Suprapubic skin (tissue), 4 donors: Measurements from ENCODE around the gene ATG4C. TPM values are rescaled to one million over a fixed set of nuclear protein-coding genes. Genes with fewer than 3 reads are reported as not detected.
"Not testable (repeated sequence)": the region's sequence is repeated elsewhere in the genome, so short reads cannot be mapped to it uniquely, and the experiment has no call there.

ENCODE experiments used
- DNase-seq, 2 donors: peaks; one replicate each; pipeline ENCODE4 v3.0.0-alpha.2; 2019; ENCODE audit warnings: low spot score in 2 of 2
- H3K27ac ChIP-seq: fragments of 200-600 bp; sonication (generic); one replicate; pipeline ENCODE4 v1.5.1; 2019
- H3K27me3 ChIP-seq: fragments of 200-600 bp; sonication (generic); one replicate; pipeline ENCODE4 v1.5.1; 2019
- H3K36me3 ChIP-seq: fragments of 200-600 bp; sonication (generic); one replicate; pipeline ENCODE4 v1.5.1; 2019
- H3K4me1 ChIP-seq: fragments of 200-600 bp; sonication (generic); one replicate; pipeline ENCODE4 v1.5.1; 2019
- H3K4me3 ChIP-seq: fragments of 200-600 bp; sonication (generic); one replicate; pipeline ENCODE4 v1.5.1; 2019; ENCODE audit warnings: mild to moderate bottlenecking
- H3K9me3 ChIP-seq: fragments of 200-600 bp; sonication (generic); one replicate; pipeline ENCODE4 v1.5.1; 2019
- EP300 ChIP-seq: sonication (generic); formaldehyde crosslinking; IDR thresholded peaks from one replicate; pipeline ENCODE4 v1.6.1; 2017; ENCODE audit warnings: antibody characterized with exemption
- POLR2A ChIP-seq, 2 donors: fragments of 450-650 bp; IDR thresholded peaks; one replicate each; pipeline ENCODE4 v1.6.1; 2017; ENCODE audit warnings: antibody characterized with exemption in 2 of 2, mild to moderate bottlenecking in 2 of 2, moderate library complexity in 2 of 2
- POLR2AphosphoS5 ChIP-seq, 3 donors: sonication (generic); formaldehyde crosslinking; IDR thresholded peaks; one replicate each; pipeline ENCODE4 v1.6.1; 2017; ENCODE audit warnings: antibody characterized with exemption in 3 of 3
- WGBS: methylation state at CpG from one replicate; pipeline ENCODE4 v1.1.5; 2018; 5-methylcytosine and 5-hydroxymethylcytosine counted together
- total RNA-seq, 4 donors: library from RNA; depleted of rRNA; stranded (reverse); fragments of >200 nt; gene quantifications; one replicate each; pipeline ENCODE4 v1.1.0, GENCODE V29; 2016
- TF ChIP-seq, protein P1 (sequence below), 2 donors: fragments of 200-600 bp in 1 of 2; fragments of 450-650 bp in 1 of 2; sonication (generic) in 1 of 2; IDR thresholded peaks; one replicate each; pipeline ENCODE4 v1.5.1; 2016 to 2019; ENCODE audit warnings: antibody characterized with exemption in 2 of 2, mild to moderate bottlenecking in 1 of 2, moderate library complexity in 1 of 2

ATG4C gene
- total RNA-seq, 4 donors from 2014 or later: 4.4 to 8.7 (median 5.4) TPM

DNA sequence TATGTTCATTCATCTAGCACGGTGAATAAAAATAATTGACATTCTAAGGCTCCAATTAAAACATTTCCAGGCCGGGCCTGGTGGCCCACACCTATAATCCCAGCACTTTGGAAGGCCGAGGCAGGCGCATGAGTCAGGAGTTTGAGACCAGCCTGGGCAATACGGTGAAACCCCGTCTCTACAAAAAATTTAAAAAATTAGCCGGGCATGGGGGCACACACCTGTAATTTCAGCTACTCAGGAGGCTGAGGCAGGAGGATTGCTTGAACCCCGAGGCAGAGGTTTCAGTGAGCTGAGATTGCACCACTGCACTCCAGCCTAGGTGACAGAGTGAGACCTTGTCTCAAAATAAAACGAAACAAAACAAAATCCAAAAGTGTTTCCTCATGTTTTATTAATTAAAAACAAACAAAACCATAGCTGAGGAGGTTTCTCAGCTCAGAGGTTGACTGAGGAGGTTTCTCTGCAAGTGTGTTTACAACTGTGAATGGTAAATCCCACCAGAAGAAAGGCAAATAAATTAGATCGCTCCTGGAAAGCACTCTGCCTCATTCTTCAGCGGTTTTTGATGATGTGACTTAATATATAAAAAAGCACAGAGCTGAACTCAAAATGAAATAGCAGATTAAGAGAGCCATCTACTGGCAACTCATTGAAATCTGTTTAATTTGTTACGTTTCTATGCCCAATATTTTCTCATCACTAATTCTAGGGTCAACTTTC lies 37.7 kb upstream of the ATG4C start:
- WGBS: 52% methylated on average over 12 of the region's 12 CpGs
- H3K4me1 ChIP-seq: peaks cover 2% of the 10 kb centered on the region
- H3K4me3 ChIP-seq: peak overlapping the region; percentile 18
- no peak for TF ChIP-seq POLR2A (IDR thresholded peaks at IDR 0.05)
- TF ChIP-seq, protein P1, sequence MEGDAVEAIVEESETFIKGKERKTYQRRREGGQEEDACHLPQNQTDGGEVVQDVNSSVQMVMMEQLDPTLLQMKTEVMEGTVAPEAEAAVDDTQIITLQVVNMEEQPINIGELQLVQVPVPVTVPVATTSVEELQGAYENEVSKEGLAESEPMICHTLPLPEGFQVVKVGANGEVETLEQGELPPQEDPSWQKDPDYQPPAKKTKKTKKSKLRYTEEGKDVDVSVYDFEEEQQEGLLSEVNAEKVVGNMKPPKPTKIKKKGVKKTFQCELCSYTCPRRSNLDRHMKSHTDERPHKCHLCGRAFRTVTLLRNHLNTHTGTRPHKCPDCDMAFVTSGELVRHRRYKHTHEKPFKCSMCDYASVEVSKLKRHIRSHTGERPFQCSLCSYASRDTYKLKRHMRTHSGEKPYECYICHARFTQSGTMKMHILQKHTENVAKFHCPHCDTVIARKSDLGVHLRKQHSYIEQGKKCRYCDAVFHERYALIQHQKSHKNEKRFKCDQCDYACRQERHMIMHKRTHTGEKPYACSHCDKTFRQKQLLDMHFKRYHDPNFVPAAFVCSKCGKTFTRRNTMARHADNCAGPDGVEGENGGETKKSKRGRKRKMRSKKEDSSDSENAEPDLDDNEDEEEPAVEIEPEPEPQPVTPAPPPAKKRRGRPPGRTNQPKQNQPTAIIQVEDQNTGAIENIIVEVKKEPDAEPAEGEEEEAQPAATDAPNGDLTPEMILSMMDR (IDR thresholded peaks at IDR 0.05): peak; percentile 21 to 40
- no peak for TF ChIP-seq EP300
- no peak for TF ChIP-seq POLR2AphosphoS5 (IDR thresholded peaks at IDR 0.05)
- H3K27ac ChIP-seq: no peak overlapping the region
- H3K9me3 ChIP-seq: no peaks in the 10 kb centered on the region
- H3K27me3 ChIP-seq: no peaks in the 10 kb centered on the region
- DNase-seq: no peak
- no peaks in the 10 kb centered on the region for H3K36me3 ChIP-seq

DNA sequence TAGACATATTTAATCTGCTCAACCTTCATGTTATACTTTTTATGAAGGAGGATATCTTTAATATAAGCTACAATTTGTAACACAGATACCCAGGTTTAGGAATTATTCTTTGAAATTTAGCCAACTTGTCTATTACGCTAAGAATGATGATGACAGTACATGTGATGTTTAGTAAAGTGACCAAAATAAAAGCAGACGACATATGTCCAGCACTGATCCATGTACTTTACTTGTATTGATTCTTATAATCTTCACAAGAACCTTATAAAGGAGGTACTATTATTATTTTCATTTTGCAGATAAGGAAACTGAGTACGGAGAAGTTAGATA lies 37.2 kb upstream of the ATG4C start:
- no peak for DNase-seq
- Histone ChIP-seq H3K9me3 (no peaks in the 10 kb centered on the region), H3K36me3 (no peaks in the 10 kb centered on the region), H3K4me1 (peaks cover 2% of the 10 kb centered on the region), H3K4me3 (no peak overlapping the region), H3K27me3 (no peaks in the 10 kb centered on the region), H3K27ac (no peak overlapping the region)
- WGBS: 54% methylated on average over 3 of the region's 3 CpGs
- TF ChIP-seq, protein P1 (IDR thresholded peaks at IDR 0.05): no peak
- TF ChIP-seq POLR2AphosphoS5 (IDR thresholded peaks at IDR 0.05): no peak
- no peak for TF ChIP-seq POLR2A (IDR thresholded peaks at IDR 0.05)
- TF ChIP-seq EP300: no peak

DNA sequence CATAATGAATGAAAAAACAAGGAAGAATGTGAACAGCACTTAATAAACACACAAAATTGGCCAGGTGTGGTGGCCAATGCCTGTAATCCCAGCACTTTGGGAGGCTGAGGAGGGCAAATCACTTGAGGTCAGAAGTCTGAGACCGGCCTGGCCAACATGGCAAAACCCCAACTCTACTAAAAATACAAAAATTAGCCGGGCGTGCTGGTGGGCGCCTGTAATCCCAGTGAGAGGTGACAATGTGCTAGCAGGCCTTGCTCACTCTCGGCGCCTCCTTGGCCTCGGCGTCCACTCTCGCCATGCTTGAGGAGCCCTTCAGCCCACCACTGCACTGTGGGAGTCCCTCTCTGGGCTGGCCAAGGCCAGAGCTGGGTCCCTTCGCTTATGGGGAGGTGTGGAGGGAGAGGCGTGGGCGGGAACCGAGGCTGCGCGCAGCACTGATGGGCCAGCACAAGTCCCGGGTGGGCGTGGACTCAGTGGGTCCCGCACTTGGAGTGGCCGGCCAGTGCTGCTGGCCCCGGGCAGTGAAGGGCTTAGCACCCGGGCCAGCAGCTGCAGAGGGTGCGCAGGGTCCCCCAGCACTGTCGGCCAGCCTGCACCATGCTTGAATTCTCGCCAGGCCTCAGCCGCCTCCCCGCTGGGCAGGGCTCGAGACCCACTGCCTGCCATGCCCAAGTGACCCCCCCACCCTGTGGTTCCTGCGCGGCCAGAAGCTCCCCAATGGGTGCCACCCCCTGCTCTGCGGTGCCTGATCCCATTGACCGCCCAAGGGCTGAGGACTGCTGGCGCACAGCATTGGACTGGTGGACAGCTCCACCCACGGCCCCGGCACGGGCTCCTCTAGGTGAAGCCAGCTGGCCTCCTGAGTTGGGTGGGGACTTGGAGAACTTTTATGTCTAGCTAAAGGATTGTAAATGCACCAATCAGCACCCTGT lies 30.6 kb upstream of the ATG4C start:
- no peak overlapping the region for H3K27ac ChIP-seq
- no peak for DNase-seq
- H3K36me3 ChIP-seq: no peaks in the 10 kb centered on the region
- no peaks in the 10 kb centered on the region for H3K27me3 ChIP-seq
- no peak overlapping the region for H3K4me3 ChIP-seq
- no peaks in the 10 kb centered on the region for H3K4me1 ChIP-seq
- no peaks in the 10 kb centered on the region for H3K9me3 ChIP-seq
- 97% methylated on average over 19 of the region's 35 CpGs for WGBS
- TF ChIP-seq EP300: no peak

DNA sequence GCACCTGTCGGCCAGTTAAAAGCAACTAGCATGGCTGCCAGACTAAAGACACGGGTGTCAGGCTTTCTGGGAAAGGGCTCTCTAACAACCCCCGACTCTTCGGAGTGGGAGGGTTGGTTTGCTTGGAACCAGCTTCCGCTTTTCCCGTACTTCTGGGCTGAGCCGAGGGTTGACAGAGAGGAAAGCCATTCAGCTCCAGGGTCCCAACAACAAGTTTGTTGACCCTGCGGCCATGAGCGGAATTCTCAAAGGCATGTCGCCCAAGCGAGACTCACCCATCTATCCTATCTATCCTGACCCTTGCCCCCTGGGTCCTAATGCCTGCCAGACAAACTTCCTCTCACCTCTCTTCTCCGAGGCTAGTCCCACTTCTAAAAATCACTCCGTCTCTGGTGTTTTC lies 29.0 kb upstream of the ATG4C start:
- WGBS: 93% methylated on average over 13 of the region's 13 CpGs
- DNase-seq, H3K4me1 ChIP-seq, H3K9me3 ChIP-seq, H3K4me3 ChIP-seq, H3K36me3 ChIP-seq, H3K27ac ChIP-seq, H3K27me3 ChIP-seq: not testable (repeated sequence)

DNA sequence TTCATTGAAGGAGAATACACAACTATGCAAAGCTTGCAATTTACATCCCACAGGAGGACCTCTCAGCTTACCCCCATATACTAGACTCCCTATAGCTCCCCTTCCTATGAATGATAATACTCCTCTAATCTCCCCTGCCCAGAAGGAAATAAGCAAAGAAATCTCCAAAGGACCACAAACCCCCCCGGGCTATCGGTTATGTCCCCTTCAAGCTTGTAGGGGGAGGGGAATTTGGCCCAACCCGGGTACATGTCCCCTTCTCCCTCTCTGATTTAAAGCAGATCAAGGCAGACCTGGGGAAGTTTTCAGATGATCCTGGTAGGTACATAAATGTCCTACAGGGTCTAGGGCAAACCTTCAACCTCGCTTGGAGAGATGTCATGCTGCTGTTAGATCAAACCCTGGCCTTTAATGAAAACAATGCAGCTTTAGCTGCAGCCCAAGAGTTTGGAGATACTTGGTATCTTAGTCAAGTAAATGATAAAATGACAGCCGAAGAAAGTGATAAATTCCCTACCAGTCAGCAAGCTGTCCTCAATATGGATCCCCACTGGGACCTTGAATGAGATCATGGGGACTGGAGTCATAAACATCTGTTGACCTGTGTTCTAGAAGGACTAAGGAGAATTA lies 27.6 kb upstream of the ATG4C start:
- not testable (repeated sequence) for H3K36me3 ChIP-seq, H3K27me3 ChIP-seq, DNase-seq, H3K27ac ChIP-seq, H3K4me1 ChIP-seq, H3K4me3 ChIP-seq, H3K9me3 ChIP-seq
- WGBS: 82% methylated on average over 5 of the region's 5 CpGs

DNA sequence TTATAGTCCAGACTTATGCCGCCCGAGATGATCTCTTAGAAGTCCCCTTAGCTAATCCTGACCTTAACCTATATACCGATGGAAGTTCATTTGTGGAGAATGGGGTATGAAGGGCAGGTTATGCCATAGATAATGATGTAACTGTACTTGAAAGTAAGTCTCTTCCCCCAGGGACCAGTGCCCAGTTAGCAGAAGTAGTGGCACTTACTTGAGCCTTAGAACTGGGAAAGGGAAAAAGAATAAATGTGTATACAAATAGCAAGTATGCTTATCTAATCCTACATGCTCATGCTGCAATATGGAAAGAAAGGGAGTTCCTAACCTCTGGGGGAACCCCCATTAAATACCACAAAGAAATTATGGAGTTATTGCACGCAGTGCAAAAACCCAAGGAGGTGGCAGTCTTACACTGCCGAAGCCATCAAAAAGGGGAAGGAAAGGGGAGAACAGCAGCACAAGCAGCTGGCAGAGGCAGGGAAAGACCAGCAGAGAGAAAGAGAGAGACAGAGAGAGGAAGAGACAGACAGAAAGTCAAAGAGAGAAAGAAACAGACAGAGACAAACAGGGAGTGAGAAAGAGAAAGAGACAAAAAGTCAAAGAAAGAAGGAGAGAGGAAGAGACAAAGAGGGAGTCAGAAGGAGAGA lies 24.6 kb upstream of the ATG4C start:
- H3K4me1 ChIP-seq, H3K36me3 ChIP-seq, H3K9me3 ChIP-seq, DNase-seq, H3K27ac ChIP-seq, H3K4me3 ChIP-seq, H3K27me3 ChIP-seq: not testable (repeated sequence)
- WGBS: 85% methylated on average over 5 of the region's 5 CpGs

DNA sequence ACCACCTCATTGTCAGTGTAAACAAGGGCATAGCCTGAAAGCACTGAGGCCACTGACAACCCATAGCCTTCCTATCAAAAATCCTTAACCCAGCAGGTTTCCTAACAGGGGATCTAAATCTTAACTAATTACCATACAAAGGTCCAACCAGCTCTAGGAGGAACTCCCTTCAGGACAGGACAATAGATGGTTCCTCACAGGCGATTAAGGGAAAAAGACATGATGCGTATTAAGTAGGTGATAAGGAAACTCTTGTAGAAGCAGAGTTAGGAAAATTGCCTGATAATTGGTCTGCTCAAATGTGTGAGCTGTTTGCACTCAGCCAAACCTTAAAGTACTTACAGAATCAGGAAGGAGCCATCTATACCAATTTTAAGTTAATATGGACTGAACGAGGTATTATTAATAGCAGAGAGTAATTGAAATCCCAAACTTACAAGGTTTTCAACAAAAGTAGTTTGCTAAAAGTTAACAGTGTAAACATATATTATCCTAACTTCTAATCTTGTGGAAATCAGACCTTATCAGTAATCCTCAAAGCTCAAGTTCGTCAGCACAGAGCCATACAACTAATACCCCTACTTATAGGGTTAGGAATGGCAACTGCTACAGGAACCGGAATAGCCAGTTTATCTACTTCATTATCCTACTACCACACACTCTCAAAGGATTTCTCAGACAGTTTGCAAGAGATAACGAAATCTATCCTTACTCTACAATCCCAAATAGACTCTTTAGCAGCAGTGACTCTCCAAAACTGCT lies 23.7 kb upstream of the ATG4C start:
- H3K9me3 ChIP-seq, H3K4me1 ChIP-seq, H3K4me3 ChIP-seq, H3K27ac ChIP-seq, H3K36me3 ChIP-seq, DNase-seq, H3K27me3 ChIP-seq: not testable (repeated sequence)
- WGBS: 66% methylated on average over 6 of the region's 6 CpGs

DNA sequence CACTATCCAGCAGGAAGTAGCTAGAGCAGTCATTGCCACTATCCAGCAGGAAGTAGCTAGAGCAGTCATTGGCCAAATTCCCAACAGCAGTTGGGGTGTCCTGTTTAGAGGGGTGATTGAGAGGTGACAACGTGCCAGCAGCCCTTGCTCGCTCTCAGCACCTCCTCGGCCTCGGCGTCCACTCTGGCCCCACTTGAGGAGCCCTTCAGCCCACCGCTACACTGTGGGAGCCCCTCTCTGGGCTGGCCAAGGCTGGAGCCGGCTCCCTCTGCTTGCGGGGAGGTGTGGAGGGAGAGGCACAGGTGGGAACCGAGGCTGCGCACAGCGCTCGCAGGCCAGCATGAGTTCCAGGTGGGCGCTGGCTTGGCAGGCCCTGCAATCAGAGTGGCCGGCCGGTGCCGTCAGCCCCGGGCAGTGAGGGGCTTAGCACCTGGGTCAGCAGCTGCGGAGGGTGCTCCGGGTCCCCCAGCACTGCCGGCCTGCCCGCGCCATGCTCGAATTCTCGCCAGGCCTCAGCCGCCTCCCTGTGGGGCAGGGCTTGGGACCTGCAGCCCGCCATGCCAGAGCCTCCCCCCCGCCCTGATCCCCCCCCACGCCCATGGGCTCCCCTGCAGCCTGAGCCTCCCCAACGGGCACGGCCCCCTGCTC lies 22.6 kb upstream of the ATG4C start:
- not testable (repeated sequence) for H3K9me3 ChIP-seq, H3K27ac ChIP-seq, DNase-seq, H3K4me1 ChIP-seq, H3K27me3 ChIP-seq, H3K36me3 ChIP-seq, H3K4me3 ChIP-seq
- WGBS: 100% methylated on average over 5 of the region's 30 CpGs

DNA sequence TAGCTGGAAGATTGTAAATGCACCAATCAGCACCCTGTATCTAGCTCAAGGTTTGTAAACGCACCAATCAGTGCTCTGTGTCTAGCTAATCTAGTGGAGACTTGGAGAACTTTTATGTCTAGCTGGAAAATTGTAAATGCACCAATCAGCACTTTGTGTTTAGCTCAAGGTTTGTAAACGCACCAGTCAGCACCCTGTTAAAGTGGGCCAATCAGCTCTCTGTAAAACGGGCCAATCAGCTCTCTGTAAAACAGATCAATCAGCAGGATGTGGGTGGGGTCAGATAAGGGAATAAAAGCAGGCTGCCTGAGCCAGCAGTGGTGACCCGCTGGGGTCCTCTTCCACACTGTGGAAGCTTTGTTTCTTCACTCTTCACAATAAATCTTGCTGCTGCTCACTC lies 21.9 kb upstream of the ATG4C start:
- 96% methylated on average over 4 of the region's 4 CpGs for WGBS
- H3K4me3 ChIP-seq, H3K9me3 ChIP-seq: not testable (repeated sequence)

More for the DNA sequence above, 21.9 kb upstream of the ATG4C start:
- DNase-seq, H3K27me3 ChIP-seq, H3K27ac ChIP-seq, H3K36me3 ChIP-seq, H3K4me1 ChIP-seq: not testable (repeated sequence)
